SK-N-SH (cell line): Measurements from ENCODE around the gene ZBTB26. TPM values are rescaled to one million over a fixed set of nuclear protein-coding genes. Genes with fewer than 3 reads are reported as not detected.

Experiments
- CTCF ChIA-PET: fragments of 300-600, 350-600 bp; formaldehyde crosslinking; extraction: SDS; loops from one replicate; lab custom pipeline; 2021; lab: Yijun Ruan, JAX
- POLR2A ChIA-PET: fragments of 350-600 bp; sonication (Branson Sonifier 250); formaldehyde crosslinking; extraction: SDS; loops from one replicate; lab custom pipeline; 2020; ENCODE audit warnings: antibody characterized with exemption, inconsistent platforms; lab: Yijun Ruan, JAX
- DNase-seq: peaks from one replicate; pipeline ENCODE4 v3.0.0; 2012
- H2AFZ ChIP-seq: fragments of 200-600 bp; sonication (generic); 2 replicates; pipeline ENCODE4 v1.8.1; 2016; ENCODE audit warnings: antibody characterized with exemption, mild to moderate bottlenecking, low read depth
- H3F3A ChIP-seq: fragments of 200-600 bp; sonication (generic); replicated peaks from 2 replicates; pipeline ENCODE3; 2016; ENCODE audit warnings: antibody characterized with exemption, mild to moderate bottlenecking; ENCODE audit not compliant: insufficient read depth
- H3K27ac ChIP-seq, 2 experiments: fragments of 200-500 bp in 1 of 2; fragments of 200-600 bp in 1 of 2; sonication (Bioruptor generic) in 1 of 2; sonication (generic), shearing (Covaris generic) in 1 of 2; 2 replicates each; pipeline versions ENCODE4 v1.5.1 to v1.6.1; 2014 to 2016; ENCODE audit warnings: low read depth in 2 of 2, inconsistent platforms in 1 of 2, low read length in 1 of 2, mild to moderate bottlenecking in 1 of 2, mixed read lengths in 1 of 2
- H3K27me3 ChIP-seq: fragments of 200-600 bp; sonication (generic), shearing (Covaris generic); 2 replicates; pipeline ENCODE4 v1.6.1; 2016; ENCODE audit warnings: mixed run types; ENCODE audit not compliant: insufficient read depth
- H3K36me3 ChIP-seq, 2 experiments: fragments of 200-500 bp in 1 of 2; fragments of 200-600 bp in 1 of 2; sonication (Bioruptor generic) in 1 of 2; sonication (generic) in 1 of 2; replicated peaks in 1 of 2; 2 replicates each; pipeline versions ENCODE3 to v1.5.1; 2014 to 2016; ENCODE audit warnings: low read length in 1 of 2, mild to moderate bottlenecking in 1 of 2; ENCODE audit not compliant: insufficient read depth in 2 of 2, control insufficient read depth in 1 of 2
- H3K4me1 ChIP-seq, 2 experiments: fragments of 200-500 bp in 1 of 2; fragments of 200-600 bp in 1 of 2; sonication (Bioruptor generic) in 1 of 2; sonication (generic), shearing (Covaris generic) in 1 of 2; 2 replicates each; pipeline versions ENCODE4 v1.5.1 to v1.6.1; 2014 to 2016; ENCODE audit warnings: low read depth in 1 of 2, low read length in 1 of 2, mixed run types in 1 of 2; ENCODE audit not compliant: insufficient read depth in 2 of 2, control insufficient read depth in 1 of 2
- H3K4me2 ChIP-seq: fragments of 200-600 bp; sonication (generic), shearing (Covaris generic); 2 replicates; pipeline ENCODE4 v1.6.1; 2017; ENCODE audit warnings: mixed run types
- H3K4me3 ChIP-seq, 2 experiments: fragments of 200-500 bp in 1 of 2; fragments of 200-600 bp in 1 of 2; sonication (Bioruptor generic) in 1 of 2; sonication (generic), shearing (Covaris generic) in 1 of 2; 2 replicates each; pipeline versions ENCODE4 v1.5.1 to v1.8.1; 2014 to 2016; ENCODE audit warnings: low read depth in 2 of 2, inconsistent platforms in 1 of 2, low read length in 1 of 2, mild to moderate bottlenecking in 1 of 2, mixed read lengths in 1 of 2, moderate library complexity in 1 of 2
- H3K79me2 ChIP-seq: fragments of 200-600 bp; sonication (generic); 2 replicates; pipeline ENCODE4 v1.8.1; 2017; ENCODE audit warnings: mild to moderate bottlenecking; ENCODE audit not compliant: insufficient read depth
- H3K9ac ChIP-seq: fragments of 200-600 bp; sonication (generic); 2 replicates; pipeline ENCODE4 v1.6.1; 2017; ENCODE audit warnings: mixed run types
- H3K9me2 ChIP-seq: fragments of 200-600 bp; sonication (generic); 2 replicates; pipeline ENCODE4 v1.6.1; 2017; ENCODE audit warnings: mixed run types
- H3K9me3 ChIP-seq: fragments of 200-600 bp; sonication (generic); 2 replicates; pipeline ENCODE4 v1.6.1; 2017; ENCODE audit warnings: mixed run types, mild to moderate bottlenecking, moderate library complexity
- H4K20me1 ChIP-seq: fragments of 200-600 bp; sonication (generic); 2 replicates; pipeline ENCODE4 v1.6.1; 2017; ENCODE audit warnings: mild to moderate bottlenecking, mixed run types; ENCODE audit not compliant: insufficient read depth
- CTCF ChIP-seq: fragments of 200-600 bp; sonication (generic); IDR thresholded peaks from 2 replicates; pipeline ENCODE4 v1.6.1; 2017; ENCODE audit warnings: antibody characterized with exemption, mild to moderate bottlenecking, moderate library complexity
- FOXJ3 ChIP-seq: sonication (generic); formaldehyde crosslinking; IDR thresholded peaks from 2 replicates; pipeline ENCODE4 v1.5.1; 2020; ENCODE audit warnings: mild to moderate bottlenecking, missing genetic modification reagents
- GABPA ChIP-seq: IDR thresholded peaks from 2 replicates; pipeline ENCODE4 v1.4.0; 2012; ENCODE audit warnings: low read depth, mild to moderate bottlenecking
- MEF2A ChIP-seq: IDR thresholded peaks from 2 replicates; pipeline ENCODE4 v1.4.0; 2012; ENCODE audit warnings: low read depth, borderline replicate concordance
- MXI1 ChIP-seq: IDR thresholded peaks from 2 replicates; pipeline ENCODE4 v1.6.1; 2012; ENCODE audit warnings: mild to moderate bottlenecking, low read depth, low read length, improper control_type of control experiment
- NFIC ChIP-seq: IDR thresholded peaks from 2 replicates; pipeline ENCODE4 v1.4.0; 2012; ENCODE audit warnings: borderline replicate concordance
- NRF1 ChIP-seq: IDR thresholded peaks from 2 replicates; pipeline ENCODE4 v1.6.1; 2012; ENCODE audit warnings: low read depth, mild to moderate bottlenecking, low read length
- RCOR1 ChIP-seq: fragments of 150-350 bp; IDR thresholded peaks from 2 replicates; pipeline ENCODE4 v1.6.1; 2017; ENCODE audit warnings: antibody characterized with exemption, low read length
- RFX5 ChIP-seq: IDR thresholded peaks from 2 replicates; pipeline ENCODE4 v1.6.1; 2012; ENCODE audit warnings: mild to moderate bottlenecking, improper control_type of control experiment, low read length
- SIN3A ChIP-seq: IDR thresholded peaks from 2 replicates; pipeline ENCODE4 v1.6.1; 2012; ENCODE audit warnings: low read depth, mild to moderate bottlenecking, low read length, moderate library complexity, borderline replicate concordance
- TAF1 ChIP-seq: IDR thresholded peaks from 2 replicates; pipeline ENCODE4 v1.6.1; 2012; ENCODE audit warnings: low read depth, mild to moderate bottlenecking, low read length, moderate library complexity, borderline replicate concordance
- TCF12 ChIP-seq: IDR thresholded peaks from 2 replicates; pipeline ENCODE4 v1.4.0; 2012
- TEAD4 ChIP-seq: IDR thresholded peaks from 2 replicates; pipeline ENCODE4 v1.4.0; 2012; ENCODE audit warnings: mild to moderate bottlenecking, borderline replicate concordance; ENCODE audit not compliant: insufficient read depth
- WGBS: methylation state at CpG from one replicate; pipeline ENCODE4 v1.1.6; 2017; ENCODE audit warnings: low lambda C conversion rate; 5-methylcytosine and 5-hydroxymethylcytosine counted together
- polyA plus RNA-seq, 3 experiments: library from polyadenylated mRNA; depleted of rRNA; stranded (reverse); fragments of >200 nt; gene quantifications; 2 replicates each; pipeline ENCODE4 v1.2.3, GENCODE V29; 2012
- TF ChIP-seq, protein P1 (sequence below): IDR thresholded peaks from 2 replicates; pipeline ENCODE4 v1.6.1; 2012; ENCODE audit warnings: mild to moderate bottlenecking, low read depth, low read length, moderate library complexity
- TF ChIP-seq, protein P2 (sequence below): fragments of 150-350 bp; IDR thresholded peaks from 2 replicates; pipeline ENCODE4 v1.6.1; 2016; ENCODE audit warnings: mild to moderate bottlenecking, low read depth, low read length
- TF ChIP-seq, protein P3 (sequence below): fragments of 150-350 bp; IDR thresholded peaks from 2 replicates; pipeline ENCODE4 v1.6.1; 2017; ENCODE audit warnings: antibody characterized with exemption, low read length, low read depth, borderline replicate concordance

The ZBTB26 gene
- polyA plus RNA-seq, 1 of the 3 experiments (the other 2 are of a cell fraction) = 3.9 TPM

- CTCF ChIA-PET = no interaction called here
- DNase-seq = no peak
- Histone ChIP-seq H3K27ac (no peak overlapping the region), H2AFZ (no peak overlapping the region), H3F3A (peaks cover 19% of the 10 kb centered on the region), H3K36me3 (peaks cover 0 to 10% of the 10 kb centered on the region in 2 experiments), H3K4me2 (no peak overlapping the region), H3K27me3 (no peaks in the 10 kb centered on the region), H4K20me1 (peaks cover 70% of the 10 kb centered on the region), H3K4me3 (no peak overlapping the region), H3K4me1 (peaks cover 0 to 37% of the 10 kb centered on the region in 2 experiments; a peak in 2 of 4 replicates), H3K9ac (no peak overlapping the region), H3K79me2 (peaks cover 96% of the 10 kb centered on the region), H3K9me2 (no peaks in the 10 kb centered on the region), H3K9me3 (no peaks in the 10 kb centered on the region)
- POLR2A ChIA-PET = no interaction called here
- TF ChIP-seq FOXJ3 (CRISPR knock-in tag) (no peak), GABPA (no peak), MXI1 (no peak), NRF1 (no peak), SIN3A (no peak), RFX5 (no peak), TAF1 (no peak), TEAD4 (no peak), NFIC (no peak), RCOR1 (no peak), CTCF (no peak), MEF2A (no peak), TCF12 (no peak)
- TF ChIP-seq, protein P1, sequence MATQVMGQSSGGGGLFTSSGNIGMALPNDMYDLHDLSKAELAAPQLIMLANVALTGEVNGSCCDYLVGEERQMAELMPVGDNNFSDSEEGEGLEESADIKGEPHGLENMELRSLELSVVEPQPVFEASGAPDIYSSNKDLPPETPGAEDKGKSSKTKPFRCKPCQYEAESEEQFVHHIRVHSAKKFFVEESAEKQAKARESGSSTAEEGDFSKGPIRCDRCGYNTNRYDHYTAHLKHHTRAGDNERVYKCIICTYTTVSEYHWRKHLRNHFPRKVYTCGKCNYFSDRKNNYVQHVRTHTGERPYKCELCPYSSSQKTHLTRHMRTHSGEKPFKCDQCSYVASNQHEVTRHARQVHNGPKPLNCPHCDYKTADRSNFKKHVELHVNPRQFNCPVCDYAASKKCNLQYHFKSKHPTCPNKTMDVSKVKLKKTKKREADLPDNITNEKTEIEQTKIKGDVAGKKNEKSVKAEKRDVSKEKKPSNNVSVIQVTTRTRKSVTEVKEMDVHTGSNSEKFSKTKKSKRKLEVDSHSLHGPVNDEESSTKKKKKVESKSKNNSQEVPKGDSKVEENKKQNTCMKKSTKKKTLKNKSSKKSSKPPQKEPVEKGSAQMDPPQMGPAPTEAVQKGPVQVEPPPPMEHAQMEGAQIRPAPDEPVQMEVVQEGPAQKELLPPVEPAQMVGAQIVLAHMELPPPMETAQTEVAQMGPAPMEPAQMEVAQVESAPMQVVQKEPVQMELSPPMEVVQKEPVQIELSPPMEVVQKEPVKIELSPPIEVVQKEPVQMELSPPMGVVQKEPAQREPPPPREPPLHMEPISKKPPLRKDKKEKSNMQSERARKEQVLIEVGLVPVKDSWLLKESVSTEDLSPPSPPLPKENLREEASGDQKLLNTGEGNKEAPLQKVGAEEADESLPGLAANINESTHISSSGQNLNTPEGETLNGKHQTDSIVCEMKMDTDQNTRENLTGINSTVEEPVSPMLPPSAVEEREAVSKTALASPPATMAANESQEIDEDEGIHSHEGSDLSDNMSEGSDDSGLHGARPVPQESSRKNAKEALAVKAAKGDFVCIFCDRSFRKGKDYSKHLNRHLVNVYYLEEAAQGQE = no peak
- TF ChIP-seq, protein P2, sequence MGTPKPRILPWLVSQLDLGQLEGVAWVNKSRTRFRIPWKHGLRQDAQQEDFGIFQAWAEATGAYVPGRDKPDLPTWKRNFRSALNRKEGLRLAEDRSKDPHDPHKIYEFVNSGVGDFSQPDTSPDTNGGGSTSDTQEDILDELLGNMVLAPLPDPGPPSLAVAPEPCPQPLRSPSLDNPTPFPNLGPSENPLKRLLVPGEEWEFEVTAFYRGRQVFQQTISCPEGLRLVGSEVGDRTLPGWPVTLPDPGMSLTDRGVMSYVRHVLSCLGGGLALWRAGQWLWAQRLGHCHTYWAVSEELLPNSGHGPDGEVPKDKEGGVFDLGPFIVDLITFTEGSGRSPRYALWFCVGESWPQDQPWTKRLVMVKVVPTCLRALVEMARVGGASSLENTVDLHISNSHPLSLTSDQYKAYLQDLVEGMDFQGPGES = no peak
- TF ChIP-seq, protein P3, sequence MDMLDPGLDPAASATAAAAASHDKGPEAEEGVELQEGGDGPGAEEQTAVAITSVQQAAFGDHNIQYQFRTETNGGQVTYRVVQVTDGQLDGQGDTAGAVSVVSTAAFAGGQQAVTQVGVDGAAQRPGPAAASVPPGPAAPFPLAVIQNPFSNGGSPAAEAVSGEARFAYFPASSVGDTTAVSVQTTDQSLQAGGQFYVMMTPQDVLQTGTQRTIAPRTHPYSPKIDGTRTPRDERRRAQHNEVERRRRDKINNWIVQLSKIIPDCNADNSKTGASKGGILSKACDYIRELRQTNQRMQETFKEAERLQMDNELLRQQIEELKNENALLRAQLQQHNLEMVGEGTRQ = no peak
- 100% methylated on average over 1 of the region's 1 CpG for WGBS
Observed at GRCh38 chr9:122949696-122950095, 18.4 kb upstream of the ZBTB26 start.
